Mesenchymal stem cell (in vitro differentiated cells and primary cell): ENCODE data around the gene HTT.

Source experiments
- DNase-seq: peaks from one replicate; pipeline ENCODE4 v3.0.0-alpha.2; 2013
- H2AFZ ChIP-seq: one replicate; pipeline ENCODE4 v1.6.1; 2013; ENCODE audit warnings: low read depth, mild to moderate bottlenecking, control low read depth, inconsistent platforms, low read length, moderate library complexity
- H2AK5ac ChIP-seq: 2 replicates; pipeline ENCODE4 v1.6.1; 2013; ENCODE audit warnings: low read length, moderate library complexity, mild to moderate bottlenecking, inconsistent platforms; ENCODE audit not compliant: severe bottlenecking
- H2BK120ac ChIP-seq: one replicate; pipeline ENCODE4 v1.6.1; 2013; ENCODE audit warnings: low read depth, mild to moderate bottlenecking, inconsistent platforms, low read length, moderate library complexity
- H2BK12ac ChIP-seq, 2 experiments: one replicate each; pipeline ENCODE4 v1.6.1; 2013; ENCODE audit warnings: inconsistent platforms in 2 of 2, low read length in 2 of 2, mild to moderate bottlenecking in 2 of 2, moderate library complexity in 2 of 2, control low read depth in 1 of 2
- H2BK15ac ChIP-seq: one replicate; pipeline ENCODE4 v1.6.1; 2013; ENCODE audit warnings: mild to moderate bottlenecking, low read depth, inconsistent platforms; ENCODE audit not compliant: poor library complexity, severe bottlenecking
- H2BK5ac ChIP-seq: 2 replicates; pipeline ENCODE4 v1.6.1; 2013; ENCODE audit warnings: low read depth, mild to moderate bottlenecking, low read length, control low read depth, inconsistent platforms; ENCODE audit not compliant: poor library complexity, severe bottlenecking
- H3K14ac ChIP-seq, 2 experiments: one replicate each; pipeline ENCODE4 v1.6.1; 2013; ENCODE audit warnings: inconsistent platforms in 2 of 2, low read length in 2 of 2, control low read depth in 1 of 2, mild to moderate bottlenecking in 1 of 2, moderate library complexity in 1 of 2
- H3K18ac ChIP-seq, 2 experiments: one replicate each; pipeline ENCODE4 v1.6.1; 2013; ENCODE audit warnings: inconsistent platforms in 2 of 2, low read length in 2 of 2, control low read depth in 1 of 2, low read depth in 1 of 2, mild to moderate bottlenecking in 1 of 2
- H3K23ac ChIP-seq, 2 experiments: one replicate each; pipeline ENCODE4 v1.6.1; 2013; ENCODE audit warnings: inconsistent platforms in 2 of 2, low read length in 2 of 2, mild to moderate bottlenecking in 2 of 2, moderate library complexity in 2 of 2, control low read depth in 1 of 2
- H3K27ac ChIP-seq: 2 replicates; pipeline ENCODE4 v1.5.1; 2013; ENCODE audit warnings: mild to moderate bottlenecking, moderate library complexity, low read length, control low read depth, inconsistent platforms; ENCODE audit not compliant: poor library complexity, severe bottlenecking
- H3K27me3 ChIP-seq, 2 experiments: 2 replicates each; pipeline versions ENCODE4 v1.6.1 to v1.7.0; 2013; ENCODE audit warnings: low read length in 2 of 2, mild to moderate bottlenecking in 2 of 2, moderate library complexity in 2 of 2, control low read depth in 1 of 2, inconsistent platforms in 1 of 2; ENCODE audit not compliant: control insufficient read depth in 1 of 2, insufficient read depth in 1 of 2
- H3K36me3 ChIP-seq, 2 experiments: 2 replicates each; pipeline versions ENCODE4 v1.6.1 to v1.7.0; 2013; ENCODE audit warnings: low read length in 2 of 2, control low read depth in 1 of 2, inconsistent platforms in 1 of 2, low read depth in 1 of 2, mild to moderate bottlenecking in 1 of 2; ENCODE audit not compliant: insufficient read depth in 2 of 2, control insufficient read depth in 1 of 2
- H3K4ac ChIP-seq, 2 experiments: one replicate each; pipeline ENCODE4 v1.6.1; 2013; ENCODE audit warnings: inconsistent platforms in 2 of 2, low read length in 2 of 2, mild to moderate bottlenecking in 2 of 2, moderate library complexity in 2 of 2, control low read depth in 1 of 2, low read depth in 1 of 2
- H3K4me1 ChIP-seq: 2 replicates; pipeline ENCODE4 v1.6.1; 2013; ENCODE audit warnings: low read depth, low read length, control low read depth; ENCODE audit not compliant: control insufficient read depth, insufficient read depth
- H3K4me2 ChIP-seq: 2 replicates; pipeline ENCODE4 v1.6.1; 2013; ENCODE audit warnings: low read length, mild to moderate bottlenecking, inconsistent platforms; ENCODE audit not compliant: poor library complexity, severe bottlenecking
- H3K4me3 ChIP-seq, 2 experiments: 2 replicates each; pipeline versions ENCODE4 v1.5.1 to v1.7.0; 2013; ENCODE audit warnings: low read length in 2 of 2, mild to moderate bottlenecking in 2 of 2, control low read depth in 1 of 2, low read depth in 1 of 2; ENCODE audit not compliant: insufficient read depth in 1 of 2
- H3K79me1 ChIP-seq: replicated peaks from 2 replicates; pipeline ENCODE4 v1.6.1; 2013; ENCODE audit warnings: mild to moderate bottlenecking, control low read depth, low read length, inconsistent platforms; ENCODE audit not compliant: poor library complexity, severe bottlenecking
- H3K9ac ChIP-seq: 2 replicates; pipeline ENCODE4 v1.7.0; 2013; ENCODE audit warnings: mild to moderate bottlenecking, low read length, moderate library complexity
- H3K9me3 ChIP-seq: 2 replicates; pipeline ENCODE4 v1.7.0; 2013; ENCODE audit warnings: mild to moderate bottlenecking, low read length; ENCODE audit not compliant: control insufficient read depth
- H4K8ac ChIP-seq: one replicate; pipeline ENCODE4 v1.6.1; 2013; ENCODE audit warnings: inconsistent platforms, mild to moderate bottlenecking, low read length, moderate library complexity
- H4K91ac ChIP-seq: one replicate; pipeline ENCODE4 v1.6.1; 2013; ENCODE audit warnings: mild to moderate bottlenecking, low read length, inconsistent platforms
- WGBS: methylation state at CpG from one replicate; pipeline ENCODE4 v1.1.7; 2013; ENCODE audit warnings: mixed read lengths; 5-methylcytosine and 5-hydroxymethylcytosine counted together

HTT gene

DNA sequence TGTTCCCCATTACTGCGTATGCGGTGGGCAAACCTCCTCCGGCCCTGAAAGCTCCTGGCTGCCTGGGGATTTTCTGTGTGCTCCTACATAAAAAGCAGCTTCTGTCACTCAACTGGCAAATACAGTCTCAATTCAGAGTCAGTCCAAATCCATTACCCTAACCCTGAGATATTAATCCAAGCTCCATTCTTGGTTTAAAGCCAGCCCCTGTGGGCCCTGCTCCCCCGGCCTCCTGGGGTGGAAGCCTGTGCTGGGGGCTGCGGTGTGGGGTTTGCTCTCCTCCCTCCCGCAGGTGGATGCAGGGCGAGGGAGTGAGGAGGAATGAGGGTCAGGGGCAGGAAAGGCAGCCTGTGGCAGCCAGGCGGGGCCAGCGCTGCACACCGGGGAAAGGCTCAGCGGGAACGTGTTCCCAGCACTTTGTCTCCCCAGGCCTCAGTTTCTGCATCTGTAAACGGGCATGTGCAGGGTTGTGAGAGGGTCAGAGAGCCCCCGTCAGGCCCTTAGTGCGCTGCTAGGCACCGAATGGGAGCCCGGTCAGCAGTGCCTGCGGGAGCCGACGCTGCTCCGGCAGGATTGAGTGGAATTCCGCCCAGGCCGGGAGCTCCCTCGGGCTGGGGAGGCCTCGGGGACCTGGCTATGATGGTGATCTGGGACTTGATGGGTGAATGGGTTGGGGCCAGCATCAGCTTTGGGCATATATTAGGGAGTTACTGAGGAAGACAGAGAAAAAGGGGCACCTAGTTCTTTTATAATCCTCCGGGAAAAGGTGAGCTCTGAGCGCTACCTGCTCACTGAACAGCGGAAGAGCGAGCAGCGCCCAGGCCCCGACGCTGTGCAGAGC is 212.1 kb downstream of the HTT start:
- no peak overlapping the region for H3K27ac ChIP-seq
- no peak overlapping the region for H2BK12ac ChIP-seq
- no peak overlapping the region for H2BK120ac ChIP-seq
- peaks cover 9 to 48% of the 10 kb centered on the region in 2 experiments for H3K27me3 ChIP-seq
- H3K4ac ChIP-seq = no peak overlapping the region
- no peak overlapping the region for H4K91ac ChIP-seq
- no peak overlapping the region for H2AFZ ChIP-seq
- no peak for DNase-seq
- peaks cover 5% of the 10 kb centered on the region for H3K9me3 ChIP-seq
- no peak overlapping the region for H3K23ac ChIP-seq
- peaks cover 4% of the 10 kb centered on the region for H3K4me1 ChIP-seq
- no peaks in the 10 kb centered on the region for H3K36me3 ChIP-seq
- no peak overlapping the region for H2AK5ac ChIP-seq
- H3K18ac ChIP-seq = no peak overlapping the region
- peak overlapping the region in 1 of 2 experiments; percentile 58 for H3K14ac ChIP-seq
- no peak overlapping the region for H2BK5ac ChIP-seq
- no peak overlapping the region for H3K4me2 ChIP-seq
- H3K79me1 ChIP-seq = peaks cover 2% of the 10 kb centered on the region
- 85% methylated on average over 32 of the region's 32 CpGs for WGBS
- H3K4me3 ChIP-seq = no peak overlapping the region
- H4K8ac ChIP-seq = no peak overlapping the region
- H2BK15ac ChIP-seq = no peak overlapping the region
- H3K9ac ChIP-seq = peak overlapping the region; percentile 57

GRCh38 chr4:3287271-3287971 is 212.9 kb downstream of the HTT start:
- WGBS = 89% methylated on average over 11 of the region's 14 CpGs
- Histone ChIP-seq H4K91ac (no peak overlapping the region), H2BK15ac (no peak overlapping the region)

DNA sequence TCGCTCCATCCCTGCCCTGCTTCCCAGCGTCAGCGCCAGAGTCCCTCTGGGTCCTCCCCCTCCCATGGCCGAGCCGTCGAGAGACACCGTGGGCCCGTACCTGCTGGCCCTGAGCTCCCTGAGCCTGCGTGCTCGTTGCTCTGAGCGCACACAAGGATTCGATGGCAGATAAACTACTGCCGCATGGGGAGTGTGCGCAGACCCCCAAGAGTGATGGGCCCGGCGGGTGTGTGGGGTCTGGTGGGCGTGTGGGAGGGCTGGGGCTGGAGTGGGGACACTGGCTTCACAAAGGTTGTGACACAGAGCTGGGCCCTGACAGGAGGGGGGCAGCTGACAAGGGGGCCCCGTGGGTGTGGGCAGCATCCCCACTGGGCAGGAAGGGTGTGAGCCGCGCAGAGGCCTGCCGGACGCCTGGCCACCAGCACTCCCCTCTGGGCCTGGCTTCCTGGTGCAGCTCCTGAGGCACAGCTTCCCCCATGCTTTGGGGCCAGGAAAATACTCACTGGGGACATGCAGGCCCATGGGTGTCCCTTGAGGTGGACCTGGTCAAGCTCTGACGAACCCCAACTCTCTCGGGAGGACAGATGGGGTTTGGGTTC is 213.6 kb downstream of the HTT start:
- H3K4me3 ChIP-seq = no peak overlapping the region
- no peaks in the 10 kb centered on the region for H3K36me3 ChIP-seq
- H3K9ac ChIP-seq = no peak overlapping the region
- H3K27ac ChIP-seq = no peak overlapping the region
- H2AK5ac ChIP-seq = no peak overlapping the region
- peak overlapping the region; percentile 44 for H2BK15ac ChIP-seq
- H3K79me1 ChIP-seq = peaks cover 2% of the 10 kb centered on the region
- H4K91ac ChIP-seq = no peak overlapping the region
- no peak overlapping the region for H2BK5ac ChIP-seq
- H3K9me3 ChIP-seq = no peaks in the 10 kb centered on the region
- WGBS = 94% methylated on average over 24 of the region's 24 CpGs
- H2BK12ac ChIP-seq = no peak overlapping the region
- H3K4me1 ChIP-seq = peaks cover 8% of the 10 kb centered on the region
- H4K8ac ChIP-seq = no peak overlapping the region
- H3K18ac ChIP-seq = no peak overlapping the region
- H3K4ac ChIP-seq = no peak overlapping the region
- DNase-seq = no peak
- H3K14ac ChIP-seq = no peak overlapping the region
- H3K4me2 ChIP-seq = no peak overlapping the region
- peaks cover 9 to 48% of the 10 kb centered on the region in 2 experiments for H3K27me3 ChIP-seq
- no peak overlapping the region for H2AFZ ChIP-seq
- H3K23ac ChIP-seq = no peak overlapping the region
- no peak overlapping the region for H2BK120ac ChIP-seq

More at GRCh38 chr4:3287271-3287971, 212.9 kb downstream of the HTT start:
- Histone ChIP-seq H3K4me3 (no peak overlapping the region), H3K14ac (no peak overlapping the region), H4K8ac (no peak overlapping the region), H3K27ac (no peak overlapping the region), H2BK12ac (no peak overlapping the region), H2BK5ac (no peak overlapping the region), H3K36me3 (no peaks in the 10 kb centered on the region), H3K27me3 (peaks cover 9 to 48% of the 10 kb centered on the region in 2 experiments), H2BK120ac (no peak overlapping the region), H3K4me1 (peaks cover 8% of the 10 kb centered on the region), H2AK5ac (no peak overlapping the region), H3K79me1 (peaks cover 2% of the 10 kb centered on the region), H3K4ac (no peak overlapping the region), H3K4me2 (no peak overlapping the region), H3K9me3 (no peaks in the 10 kb centered on the region), H3K18ac (no peak overlapping the region), H3K23ac (no peak overlapping the region), H2AFZ (no peak overlapping the region), H3K9ac (no peak overlapping the region)
- DNase-seq = no peak

DNA sequence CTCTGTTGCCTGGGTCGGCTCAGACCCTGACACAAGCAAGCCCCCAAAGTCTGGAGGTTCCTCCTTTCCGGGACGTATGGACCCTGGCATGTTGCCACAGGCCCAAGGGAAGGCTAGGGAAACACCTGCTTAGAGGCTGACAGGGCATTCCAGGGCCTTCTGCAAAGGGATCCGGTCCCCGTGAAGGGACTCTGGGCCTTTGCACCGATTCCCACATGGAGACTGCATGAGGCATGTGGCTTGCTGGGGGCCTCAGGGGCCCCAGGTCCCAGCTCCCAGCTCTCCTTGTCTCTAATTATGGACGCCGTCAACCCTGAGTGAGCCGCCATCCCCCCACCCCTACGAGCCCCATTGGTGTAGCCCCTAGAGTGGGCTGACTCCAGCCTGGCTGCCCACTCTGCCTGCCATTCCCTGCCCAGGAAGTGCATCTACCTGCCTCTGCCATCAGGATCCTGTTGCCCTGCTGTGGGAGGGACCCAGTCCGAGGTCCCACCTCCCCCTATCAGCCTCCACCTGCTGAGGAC is 214.2 kb downstream of the HTT start:
- H4K91ac ChIP-seq = no peak overlapping the region
- no peaks in the 10 kb centered on the region for H3K36me3 ChIP-seq
- H4K8ac ChIP-seq = no peak overlapping the region
- 90% methylated on average over 11 of the region's 11 CpGs for WGBS
- no peak overlapping the region for H2AFZ ChIP-seq
- no peak overlapping the region for H3K9ac ChIP-seq
- no peak overlapping the region for H3K23ac ChIP-seq
- H3K18ac ChIP-seq = no peak overlapping the region
- peaks cover 4% of the 10 kb centered on the region for H3K79me1 ChIP-seq
- DNase-seq = no peak
- H2BK12ac ChIP-seq = no peak overlapping the region
- H3K4me3 ChIP-seq = no peak overlapping the region
- no peak overlapping the region for H2AK5ac ChIP-seq
- no peak overlapping the region for H3K14ac ChIP-seq
- no peak overlapping the region for H2BK5ac ChIP-seq
- peak overlapping the region; percentile 44 for H2BK15ac ChIP-seq
- H3K27me3 ChIP-seq = peaks cover 9 to 48% of the 10 kb centered on the region in 2 experiments
- H3K4me1 ChIP-seq = peaks cover 11% of the 10 kb centered on the region
- no peak overlapping the region for H3K4me2 ChIP-seq
- no peak overlapping the region for H3K4ac ChIP-seq
- no peaks in the 10 kb centered on the region for H3K9me3 ChIP-seq
- H2BK120ac ChIP-seq = no peak overlapping the region
- H3K27ac ChIP-seq = no peak overlapping the region
